ENCODE data around the gene MRPL53.

The MRPL53 gene

GRCh38 chr2:74472086-74472944 lies at the start of gene MRPL53:
MRPL53 (minus strand) TSS chr2:74472680; CDS start chr2:74472660, 20 bp downstream.
- peak; percentile 54 for DNase-seq

- DNase-seq, result no peak
These were observed 44.2 kb upstream of the MRPL53 start for GRCh38 chr2:74516650-74517049.

- no peak for DNase-seq
These were observed 43.6 kb upstream of the MRPL53 start for GRCh38 chr2:74515981-74516633.

- DNase-seq, result no peak
These were observed 42.9 kb upstream of the MRPL53 start for GRCh38 chr2:74515271-74515980.

GRCh38 chr2:74514368-74515270 lies 42.1 kb upstream of the MRPL53 start, which contains the start of gene TLX2:
TLX2 (plus strand) TSS chr2:74514450; CDS start chr2:74514807, 357 bp downstream.
- DNase-seq, result no peak

GRCh38 chr2:74513605-74514367 lies 41.3 kb upstream of the MRPL53 start:
- no peak for DNase-seq

GRCh38 chr2:74512744-74513604 lies 40.5 kb upstream of the MRPL53 start:
- no peak for DNase-seq

GRCh38 chr2:74511104-74511989 lies 38.9 kb upstream of the MRPL53 start:
- DNase-seq, result no peak

- DNase-seq, result no peak
These were observed 37.8 kb upstream of the MRPL53 start for GRCh38 chr2:74510272-74510671.

- DNase-seq, result no peak
These were observed 35.5 kb upstream of the MRPL53 start for GRCh38 chr2:74507926-74508520.

GRCh38 chr2:74507145-74507925 lies 34.9 kb upstream of the MRPL53 start, which contains the start of gene PCGF1:
PCGF1 (minus strand) TSS chr2:74507695; CDS start chr2:74507668, 27 bp downstream.
- DNase-seq, result peak; percentile 93

- no peak for DNase-seq
These were observed 33.2 kb upstream of the MRPL53 start for GRCh38 chr2:74505448-74506246.

- no peak for DNase-seq
These were observed 32.1 kb upstream of the MRPL53 start for GRCh38 chr2:74504591-74504990.

- DNase-seq, result no peak
These were observed 31.3 kb upstream of the MRPL53 start for GRCh38 chr2:74503506-74504475.

- DNase-seq, result no peak
These were observed 30.4 kb upstream of the MRPL53 start for GRCh38 chr2:74502720-74503505.
